GM18517 (cell line): ENCODE measurements around the gene PPP2R2D.
"Not testable (repeated sequence)": the region's sequence is repeated elsewhere in the genome, so short reads cannot be mapped to it uniquely, and the experiment has no call there.

Experiments used
- ATAC-seq: cut with Tn5 transposase; IDR thresholded peaks from one replicate; pipeline ENCODE4 v1.9.1; 2021; ENCODE audit warnings: mild to moderate bottlenecking, moderate library complexity; ENCODE audit not compliant: unreplicated experiment

PPP2R2D gene

GRCh38 chr10:131905603-131906268, 4.9 kb downstream of the PPP2R2D start:
- no peak for ATAC-seq

- no peak for ATAC-seq
Observed at GRCh38 chr10:131906269-131906639, 5.4 kb downstream of the PPP2R2D start.

- ATAC-seq: no peak
Observed at GRCh38 chr10:131907679-131908078, 6.9 kb downstream of the PPP2R2D start.

GRCh38 chr10:131908151-131908550, 7.3 kb downstream of the PPP2R2D start:
- ATAC-seq: no peak

GRCh38 chr10:131909014-131909808, 8.4 kb downstream of the PPP2R2D start:
- no peak for ATAC-seq

GRCh38 chr10:131909929-131910328, 9.1 kb downstream of the PPP2R2D start:
- no peak for ATAC-seq

GRCh38 chr10:131910663-131911314, 10.0 kb downstream of the PPP2R2D start:
- no peak for ATAC-seq

GRCh38 chr10:131911451-131911850, 10.6 kb downstream of the PPP2R2D start:
- ATAC-seq: no peak

- ATAC-seq: no peak
Observed at GRCh38 chr10:131912620-131913019, 11.8 kb downstream of the PPP2R2D start.

- ATAC-seq: no peak
Observed at GRCh38 chr10:131915484-131915883, 14.7 kb downstream of the PPP2R2D start.

- no peak for ATAC-seq
Observed at GRCh38 chr10:131915990-131916766, 15.4 kb downstream of the PPP2R2D start.

GRCh38 chr10:131916767-131917160, 16.0 kb downstream of the PPP2R2D start:
- ATAC-seq: not testable (repeated sequence)

- not testable (repeated sequence) for ATAC-seq
Observed at GRCh38 chr10:131917496-131917895, 16.7 kb downstream of the PPP2R2D start.

- not testable (repeated sequence) for ATAC-seq
Observed at GRCh38 chr10:131919461-131919860, 18.7 kb downstream of the PPP2R2D start.

- no peak for ATAC-seq
Observed at GRCh38 chr10:131920151-131920550, 19.3 kb downstream of the PPP2R2D start.

GRCh38 chr10:131920693-131921092, 19.9 kb downstream of the PPP2R2D start:
- ATAC-seq: no peak

- no peak for ATAC-seq
Observed at GRCh38 chr10:131921184-131921583, 20.4 kb downstream of the PPP2R2D start.

GRCh38 chr10:131923038-131923756, 22.4 kb downstream of the PPP2R2D start:
- ATAC-seq: no peak

- no peak for ATAC-seq
Observed at GRCh38 chr10:131925011-131925649, 24.3 kb downstream of the PPP2R2D start.

- ATAC-seq: no peak
Observed at GRCh38 chr10:131925716-131926115, 24.9 kb downstream of the PPP2R2D start.
